HEK293 (cell line): Measurements from ENCODE around the gene PHACTR2.

ENCODE experiments used
- CTCF ChIA-PET: fragments of 350-600 bp; formaldehyde crosslinking; extraction: SDS; loops from one replicate; lab custom pipeline; 2021; ENCODE audit warnings: antibody characterized with exemption; lab: Yijun Ruan, JAX
- POLR2A ChIA-PET: fragments of 300-600 bp; formaldehyde crosslinking; extraction: SDS; loops from one replicate; lab custom pipeline; 2020; ENCODE audit warnings: antibody characterized with exemption, inconsistent platforms; lab: Yijun Ruan, JAX
- H3K27ac ChIP-seq: fragments of 200-500 bp; sonication (Bioruptor generic); 2 replicates; pipeline ENCODE4 v1.5.1; 2014; ENCODE audit warnings: low read depth, low read length, control low read depth, inconsistent platforms; ENCODE audit errors: extremely low read depth
- H3K36me3 ChIP-seq, 2 experiments: fragments of 200-500 bp in 1 of 2; sonication (Bioruptor generic) in 1 of 2; 1 replicate in 1 of 2; 2 replicates in 1 of 2; pipeline ENCODE4 v1.5.1; 2014 to 2017; ENCODE audit warnings: inconsistent platforms in 2 of 2, low read length in 2 of 2; ENCODE audit not compliant: control insufficient read depth in 2 of 2, insufficient read depth in 1 of 2
- H3K4me1 ChIP-seq: fragments of 200-500 bp; sonication (Bioruptor generic); 2 replicates; pipeline ENCODE4 v1.5.1; 2014; ENCODE audit warnings: mild to moderate bottlenecking, low read length, inconsistent platforms; ENCODE audit not compliant: control insufficient read depth, insufficient read depth
- H3K4me3 ChIP-seq: 2 replicates; pipeline ENCODE4 v1.5.1; 2011; ENCODE audit warnings: low read depth, mild to moderate bottlenecking, control low read depth, low read length, moderate library complexity
- H3K9me3 ChIP-seq: fragments of 200-500 bp; sonication (Bioruptor generic); 2 replicates; pipeline ENCODE4 v1.5.1; 2014; ENCODE audit warnings: low read depth, low read length, inconsistent platforms; ENCODE audit not compliant: control insufficient read depth, insufficient read depth
- AEBP2 ChIP-seq: fragments of 450-650 bp; formaldehyde crosslinking; IDR thresholded peaks from 2 replicates; pipeline ENCODE4 v1.5.1; 2016; ENCODE audit warnings: missing biosample characterization, missing genetic modification characterization, borderline replicate concordance
- HOXA7 ChIP-seq: sonication (generic); formaldehyde crosslinking; IDR thresholded peaks from 2 replicates; pipeline ENCODE4 v1.8.1; 2022; ENCODE audit warnings: missing genetic modification reagents, borderline replicate concordance
- MEIS1 ChIP-seq: sonication (generic); formaldehyde crosslinking; IDR thresholded peaks from 2 replicates; pipeline ENCODE4 v1.8.1; 2022; ENCODE audit warnings: missing genetic modification reagents, mild to moderate bottlenecking, borderline replicate concordance
- PRDM10 ChIP-seq: fragments of 450-650 bp; formaldehyde crosslinking; IDR thresholded peaks from 2 replicates; pipeline ENCODE4 v1.5.1; 2016; ENCODE audit warnings: missing biosample characterization, missing genetic modification characterization
- RBAK ChIP-seq: fragments of 450-650 bp; formaldehyde crosslinking; IDR thresholded peaks from 2 replicates; pipeline ENCODE4 v1.5.1; 2016; ENCODE audit warnings: missing biosample characterization, missing genetic modification characterization
- ZBTB21 ChIP-seq: fragments of 450-650 bp; formaldehyde crosslinking; IDR thresholded peaks from 2 replicates; pipeline ENCODE4 v1.5.1; 2017; ENCODE audit warnings: missing biosample characterization, missing genetic modification characterization
- ZIC2 ChIP-seq: fragments of 450-650 bp; formaldehyde crosslinking; IDR thresholded peaks from 2 replicates; pipeline ENCODE4 v1.5.1; 2016; ENCODE audit warnings: missing biosample characterization, missing genetic modification characterization
- ZNF138 ChIP-seq: fragments of 450-650 bp; formaldehyde crosslinking; IDR thresholded peaks from 2 replicates; pipeline ENCODE4 v1.5.1; 2016; ENCODE audit warnings: missing biosample characterization, missing genetic modification characterization, borderline replicate concordance
- ZNF169 ChIP-seq: fragments of 450-650 bp; formaldehyde crosslinking; IDR thresholded peaks from 2 replicates; pipeline ENCODE4 v1.5.1; 2016; ENCODE audit warnings: missing biosample characterization, missing genetic modification characterization
- ZNF202 ChIP-seq: fragments of 450-650 bp; formaldehyde crosslinking; IDR thresholded peaks from 2 replicates; pipeline ENCODE4 v1.5.1; 2016; ENCODE audit warnings: missing biosample characterization, missing genetic modification characterization, borderline replicate concordance
- ZNF211 ChIP-seq: fragments of 450-650 bp; formaldehyde crosslinking; IDR thresholded peaks from 2 replicates; pipeline ENCODE4 v1.5.1; 2016; ENCODE audit warnings: low read depth, missing biosample characterization, missing genetic modification characterization
- ZNF24 ChIP-seq: fragments of 450-650 bp; formaldehyde crosslinking; IDR thresholded peaks from 2 replicates; pipeline ENCODE4 v1.5.1; 2016; ENCODE audit warnings: missing biosample characterization, missing genetic modification characterization
- ZNF335 ChIP-seq: fragments of 450-650 bp; formaldehyde crosslinking; conservative IDR thresholded peaks from 2 replicates; pipeline ENCODE4 v1.5.1; 2016; ENCODE audit warnings: missing biosample characterization, missing genetic modification characterization
- ZNF423 ChIP-seq: fragments of 450-650 bp; formaldehyde crosslinking; IDR thresholded peaks from 2 replicates; pipeline ENCODE4 v1.5.1; 2016; ENCODE audit warnings: missing biosample characterization, missing genetic modification characterization
- ZNF530 ChIP-seq: fragments of 450-650 bp; formaldehyde crosslinking; IDR thresholded peaks from 2 replicates; pipeline ENCODE4 v1.5.1; 2016; ENCODE audit warnings: low read depth, missing biosample characterization, missing genetic modification characterization
- ZNF585B ChIP-seq: fragments of 450-650 bp; formaldehyde crosslinking; IDR thresholded peaks from 2 replicates; pipeline ENCODE4 v1.5.1; 2016; ENCODE audit warnings: missing biosample characterization, missing genetic modification characterization
- ZNF600 ChIP-seq: fragments of 450-650 bp; formaldehyde crosslinking; IDR thresholded peaks from 2 replicates; pipeline ENCODE4 v1.5.1; 2016; ENCODE audit warnings: missing biosample characterization, missing genetic modification characterization
- ZNF623 ChIP-seq: fragments of 450-650 bp; formaldehyde crosslinking; IDR thresholded peaks from 2 replicates; pipeline ENCODE4 v1.5.1; 2016; ENCODE audit warnings: missing biosample characterization, missing genetic modification characterization
- ZNF624 ChIP-seq: fragments of 450-650 bp; formaldehyde crosslinking; IDR thresholded peaks from 2 replicates; pipeline ENCODE4 v1.5.1; 2017; ENCODE audit warnings: missing biosample characterization, missing genetic modification characterization
- ZNF626 ChIP-seq: fragments of 450-650 bp; sonication (Bioruptor Pico); formaldehyde crosslinking; IDR thresholded peaks from 2 replicates; pipeline ENCODE4 v1.5.1; 2018; ENCODE audit warnings: missing biosample characterization, missing genetic modification characterization, inconsistent platforms
- ZNF660 ChIP-seq: fragments of 450-650 bp; IDR thresholded peaks from 2 replicates; pipeline ENCODE4 v1.5.1; 2018; ENCODE audit warnings: missing biosample characterization, mild to moderate bottlenecking, missing genetic modification characterization
- ZNF791 ChIP-seq: fragments of 450-650 bp; formaldehyde crosslinking; IDR thresholded peaks from 2 replicates; pipeline ENCODE4 v1.5.1; 2016; ENCODE audit warnings: missing biosample characterization, missing genetic modification characterization
- ZXDB ChIP-seq: fragments of 450-650 bp; formaldehyde crosslinking; IDR thresholded peaks from 2 replicates; pipeline ENCODE4 v1.5.1; 2016; ENCODE audit warnings: missing biosample characterization, missing genetic modification characterization
- TF ChIP-seq, protein P1 (sequence below): fragments of 450-650 bp; formaldehyde crosslinking; IDR thresholded peaks from 2 replicates; pipeline ENCODE4 v1.5.1; 2016; ENCODE audit warnings: missing biosample characterization, missing genetic modification characterization
- TF ChIP-seq, protein P2 (sequence below): fragments of 450-650 bp; formaldehyde crosslinking; IDR thresholded peaks from 2 replicates; pipeline ENCODE4 v1.5.1; 2016; ENCODE audit warnings: missing biosample characterization, missing genetic modification characterization
- TF ChIP-seq, protein P3 (sequence below): fragments of 450-650 bp; formaldehyde crosslinking; IDR thresholded peaks from 2 replicates; pipeline ENCODE4 v1.5.1; 2016; ENCODE audit warnings: missing biosample characterization, missing genetic modification characterization

PHACTR2 gene

DNA sequence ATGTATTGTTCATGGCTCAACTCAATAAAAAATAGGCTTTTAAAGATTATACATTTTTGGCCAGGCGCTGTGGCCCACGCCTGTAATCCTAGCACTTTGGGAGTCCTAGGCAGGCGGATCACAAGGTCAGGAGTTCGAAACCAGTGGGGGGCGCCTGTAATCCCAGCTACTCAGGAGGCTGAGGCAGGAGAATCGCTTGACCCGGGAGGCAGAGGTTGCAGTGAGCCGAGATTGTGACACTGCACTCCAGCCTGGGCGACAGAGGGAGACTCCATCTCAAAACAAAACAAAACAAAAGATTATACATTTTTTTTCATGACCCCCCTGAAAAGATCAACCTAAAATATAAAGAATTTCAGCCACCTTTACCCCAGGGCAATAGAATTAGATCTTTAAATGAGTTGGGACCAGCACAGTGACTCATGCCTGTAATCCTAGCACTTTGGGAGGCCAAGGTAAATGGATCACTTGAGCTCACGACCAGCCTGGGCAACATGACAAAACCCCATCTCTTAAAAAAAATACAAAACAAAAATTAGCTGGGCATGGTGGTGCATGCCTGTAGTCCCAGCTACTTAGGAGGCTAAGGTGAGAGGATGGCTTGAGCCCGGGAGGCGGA, 60.4 kb downstream of the PHACTR2 start (continued):
- 0 out of 2 replicates have a peak, but pooled peaks have one; percentile 14 for TF ChIP-seq ZNF335
- TF ChIP-seq ZNF600 (tag by site-specific recombination) = 0 out of 2 replicates have a peak, but pooled peaks have one; percentile 49
- TF ChIP-seq, protein P1, sequence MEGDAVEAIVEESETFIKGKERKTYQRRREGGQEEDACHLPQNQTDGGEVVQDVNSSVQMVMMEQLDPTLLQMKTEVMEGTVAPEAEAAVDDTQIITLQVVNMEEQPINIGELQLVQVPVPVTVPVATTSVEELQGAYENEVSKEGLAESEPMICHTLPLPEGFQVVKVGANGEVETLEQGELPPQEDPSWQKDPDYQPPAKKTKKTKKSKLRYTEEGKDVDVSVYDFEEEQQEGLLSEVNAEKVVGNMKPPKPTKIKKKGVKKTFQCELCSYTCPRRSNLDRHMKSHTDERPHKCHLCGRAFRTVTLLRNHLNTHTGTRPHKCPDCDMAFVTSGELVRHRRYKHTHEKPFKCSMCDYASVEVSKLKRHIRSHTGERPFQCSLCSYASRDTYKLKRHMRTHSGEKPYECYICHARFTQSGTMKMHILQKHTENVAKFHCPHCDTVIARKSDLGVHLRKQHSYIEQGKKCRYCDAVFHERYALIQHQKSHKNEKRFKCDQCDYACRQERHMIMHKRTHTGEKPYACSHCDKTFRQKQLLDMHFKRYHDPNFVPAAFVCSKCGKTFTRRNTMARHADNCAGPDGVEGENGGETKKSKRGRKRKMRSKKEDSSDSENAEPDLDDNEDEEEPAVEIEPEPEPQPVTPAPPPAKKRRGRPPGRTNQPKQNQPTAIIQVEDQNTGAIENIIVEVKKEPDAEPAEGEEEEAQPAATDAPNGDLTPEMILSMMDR (tag by site-specific recombination) = 0 out of 2 replicates have a peak, but pooled peaks have one; percentile 29
- TF ChIP-seq, protein P2, sequence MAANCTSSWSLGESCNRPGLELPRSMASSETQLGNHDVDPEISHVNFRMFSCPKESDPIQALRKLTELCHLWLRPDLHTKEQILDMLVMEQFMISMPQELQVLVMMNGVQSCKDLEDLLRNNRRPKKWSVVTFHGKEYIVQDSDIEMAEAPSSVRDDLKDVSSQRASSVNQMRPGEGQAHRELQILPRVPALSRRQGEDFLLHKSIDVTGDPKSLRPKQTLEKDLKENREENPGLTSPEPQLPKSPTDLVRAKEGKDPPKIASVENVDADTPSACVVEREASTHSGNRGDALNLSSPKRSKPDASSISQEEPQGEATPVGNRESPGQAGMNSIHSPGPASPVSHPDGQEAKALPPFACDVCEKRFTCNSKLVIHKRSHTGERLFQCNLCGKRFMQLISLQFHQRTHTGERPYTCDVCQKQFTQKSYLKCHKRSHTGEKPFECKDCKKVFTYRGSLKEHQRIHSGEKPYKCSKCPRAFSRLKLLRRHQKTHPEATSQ = peak; percentile 14; the same call in 1 of the 2 replicates
- TF ChIP-seq, protein P3, sequence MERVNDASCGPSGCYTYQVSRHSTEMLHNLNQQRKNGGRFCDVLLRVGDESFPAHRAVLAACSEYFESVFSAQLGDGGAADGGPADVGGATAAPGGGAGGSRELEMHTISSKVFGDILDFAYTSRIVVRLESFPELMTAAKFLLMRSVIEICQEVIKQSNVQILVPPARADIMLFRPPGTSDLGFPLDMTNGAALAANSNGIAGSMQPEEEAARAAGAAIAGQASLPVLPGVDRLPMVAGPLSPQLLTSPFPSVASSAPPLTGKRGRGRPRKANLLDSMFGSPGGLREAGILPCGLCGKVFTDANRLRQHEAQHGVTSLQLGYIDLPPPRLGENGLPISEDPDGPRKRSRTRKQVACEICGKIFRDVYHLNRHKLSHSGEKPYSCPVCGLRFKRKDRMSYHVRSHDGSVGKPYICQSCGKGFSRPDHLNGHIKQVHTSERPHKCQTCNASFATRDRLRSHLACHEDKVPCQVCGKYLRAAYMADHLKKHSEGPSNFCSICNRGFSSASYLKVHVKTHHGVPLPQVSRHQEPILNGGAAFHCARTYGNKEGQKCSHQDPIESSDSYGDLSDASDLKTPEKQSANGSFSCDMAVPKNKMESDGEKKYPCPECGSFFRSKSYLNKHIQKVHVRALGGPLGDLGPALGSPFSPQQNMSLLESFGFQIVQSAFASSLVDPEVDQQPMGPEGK (tag by site-specific recombination) = peak; percentile 50

GRCh38 chr6:143739341-143739851, 61.6 kb downstream of the PHACTR2 start:
- ChIA-PET POLR2A (no interaction called here), CTCF (interaction anchor here (0.6 to 1.0 kb wide), 3 partner anchors 9 to 316 kb away, joined by 3 to 5 read pairs (median 4); no protein-coding TSS in a partner anchor)

GRCh38 chr6:143740213-143740612, 62.4 kb downstream of the PHACTR2 start:
- ChIA-PET CTCF (no interaction called here), POLR2A (interaction anchor here (0.6 kb wide), 1 partner anchor 51 kb away, joined by 3 read pairs; no protein-coding TSS in a partner anchor)
- no peak overlapping the region for H3K4me3 ChIP-seq
- H3K9me3 ChIP-seq = no peaks in the 10 kb centered on the region
- H3K27ac ChIP-seq = no peak overlapping the region
- no peak for TF ChIP-seq ZBTB21
- no peak for TF ChIP-seq HOXA7 (CRISPR knock-in tag)
- no peak for TF ChIP-seq ZNF24 (tag by site-specific recombination)
- no peak for TF ChIP-seq ZNF211 (tag by site-specific recombination)
- TF ChIP-seq ZNF791 (tag by site-specific recombination) = no peak
- TF ChIP-seq ZNF169 = no peak
- no peak for TF ChIP-seq ZNF660 (tag by site-specific recombination)
- no peak for TF ChIP-seq ZNF530 (tag by site-specific recombination)
- no peak for TF ChIP-seq AEBP2
- no peak for TF ChIP-seq ZNF623 (tag by site-specific recombination)
- no peak for TF ChIP-seq ZNF626
- TF ChIP-seq PRDM10 = no peak
- no peak for TF ChIP-seq ZNF624 (tag by site-specific recombination)
- peaks cover 14% of the 10 kb centered on the region for H3K4me1 ChIP-seq
- H3K36me3 ChIP-seq = no peaks in the 10 kb centered on the region

More at GRCh38 chr6:143739341-143739851, 61.6 kb downstream of the PHACTR2 start:
- TF ChIP-seq ZNF202 (no peak), ZIC2 (no peak), ZNF660 (tag by site-specific recombination) (no peak), ZNF585B (tag by site-specific recombination) (no peak), ZNF138 (no peak), ZNF423 (tag by site-specific recombination) (no peak), ZXDB (tag by site-specific recombination) (no peak), RBAK (no peak), MEIS1 (no peak)
- H3K4me1 ChIP-seq = peaks cover 18% of the 10 kb centered on the region
- H3K36me3 ChIP-seq = no peaks in the 10 kb centered on the region
- H3K27ac ChIP-seq = no peak overlapping the region
- no peaks in the 10 kb centered on the region for H3K9me3 ChIP-seq
- no peak overlapping the region for H3K4me3 ChIP-seq
